Measurements from ENCODE around the gene LDB2.

LDB2 gene

DNA sequence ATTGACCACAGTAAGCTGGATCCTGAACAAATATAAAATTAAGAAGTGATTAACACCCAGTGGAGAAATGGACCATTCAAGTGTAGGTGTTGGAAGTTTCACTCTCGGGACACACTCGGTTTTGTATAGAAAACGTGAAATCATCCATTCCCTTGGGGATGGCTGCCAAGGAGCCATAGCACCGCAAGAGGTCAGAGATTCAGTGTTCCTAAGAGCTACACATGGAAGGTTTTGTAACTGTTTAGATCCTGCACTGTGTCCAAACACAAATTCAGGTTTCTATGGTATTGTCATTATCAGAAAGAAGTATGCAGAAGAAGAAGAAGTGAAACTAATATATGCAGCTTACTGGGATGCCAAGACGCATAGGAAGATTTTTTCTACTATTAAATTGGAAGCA is 281.0 kb downstream of the LDB2 start:
- peak; percentile 65 to 68 for DNase-seq (ENCODE audit: low read depth in 2 of 2)
- no peak overlapping the region for H3K4me3 ChIP-seq (replicated peaks in 1 of 2; ENCODE audit: low read depth in 2 of 2, low read length in 2 of 2)
- TF ChIP-seq, protein P1, sequence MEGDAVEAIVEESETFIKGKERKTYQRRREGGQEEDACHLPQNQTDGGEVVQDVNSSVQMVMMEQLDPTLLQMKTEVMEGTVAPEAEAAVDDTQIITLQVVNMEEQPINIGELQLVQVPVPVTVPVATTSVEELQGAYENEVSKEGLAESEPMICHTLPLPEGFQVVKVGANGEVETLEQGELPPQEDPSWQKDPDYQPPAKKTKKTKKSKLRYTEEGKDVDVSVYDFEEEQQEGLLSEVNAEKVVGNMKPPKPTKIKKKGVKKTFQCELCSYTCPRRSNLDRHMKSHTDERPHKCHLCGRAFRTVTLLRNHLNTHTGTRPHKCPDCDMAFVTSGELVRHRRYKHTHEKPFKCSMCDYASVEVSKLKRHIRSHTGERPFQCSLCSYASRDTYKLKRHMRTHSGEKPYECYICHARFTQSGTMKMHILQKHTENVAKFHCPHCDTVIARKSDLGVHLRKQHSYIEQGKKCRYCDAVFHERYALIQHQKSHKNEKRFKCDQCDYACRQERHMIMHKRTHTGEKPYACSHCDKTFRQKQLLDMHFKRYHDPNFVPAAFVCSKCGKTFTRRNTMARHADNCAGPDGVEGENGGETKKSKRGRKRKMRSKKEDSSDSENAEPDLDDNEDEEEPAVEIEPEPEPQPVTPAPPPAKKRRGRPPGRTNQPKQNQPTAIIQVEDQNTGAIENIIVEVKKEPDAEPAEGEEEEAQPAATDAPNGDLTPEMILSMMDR (IDR thresholded peaks at IDR 0.05; ENCODE audit: low read depth, low read length): no peak

DNA sequence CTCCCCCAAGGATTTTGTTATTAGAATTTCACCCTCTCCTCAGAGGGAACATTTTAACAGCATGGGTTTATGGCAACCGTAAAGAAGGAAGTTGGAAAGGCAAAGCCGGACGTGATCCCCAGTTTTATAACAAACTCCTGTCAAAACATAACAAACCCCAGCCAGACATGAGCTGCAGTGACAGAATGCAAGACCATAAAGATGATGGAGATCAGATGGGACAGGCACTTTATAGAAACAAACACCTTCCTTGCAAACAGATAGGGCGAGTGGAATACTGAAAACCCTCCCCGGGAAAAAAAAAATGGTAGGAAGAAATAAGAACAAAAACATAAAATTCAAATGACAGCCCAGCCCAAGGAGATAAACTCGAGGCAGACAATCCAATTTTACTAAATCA is 281.4 kb downstream of the LDB2 start:
- DNase-seq (ENCODE audit: low read depth in 2 of 2): no peak
- TF ChIP-seq, protein P1 (IDR thresholded peaks at IDR 0.05; ENCODE audit: low read depth, low read length): no peak
- no peak overlapping the region for H3K4me3 ChIP-seq (replicated peaks in 1 of 2; ENCODE audit: low read depth in 2 of 2, low read length in 2 of 2)

DNA sequence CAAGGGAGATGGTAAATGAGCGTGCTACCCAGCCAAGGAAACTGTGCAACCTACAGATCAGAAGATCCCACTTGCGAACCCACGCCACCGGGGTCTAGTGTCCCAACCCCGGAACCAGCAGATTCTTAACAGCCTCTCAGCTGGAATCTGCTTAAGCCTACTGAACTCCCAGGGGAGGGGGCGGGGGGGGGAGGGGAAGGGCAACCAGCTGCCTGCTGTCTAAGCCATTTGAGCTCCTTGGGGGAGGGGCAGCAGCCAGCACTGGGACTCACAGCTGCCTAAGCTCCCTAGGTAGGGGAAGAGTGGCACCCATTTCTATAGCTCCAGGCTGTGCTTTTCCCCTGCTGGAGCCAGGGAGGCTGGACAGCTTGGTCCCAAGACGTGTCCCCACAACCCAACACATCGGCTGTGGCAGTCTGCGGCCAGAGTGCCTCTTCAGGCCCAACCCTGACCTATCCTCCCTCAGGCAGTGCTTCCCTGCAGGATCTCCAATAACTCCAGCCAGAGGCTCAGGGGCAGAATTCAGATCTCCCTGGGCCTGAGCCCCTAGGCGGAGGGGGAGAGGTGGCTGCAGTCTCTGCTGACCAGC is 289.2 kb downstream of the LDB2 start:
- no peak for DNase-seq (ENCODE audit: low read depth in 2 of 2)
- TF ChIP-seq, protein P1 (IDR thresholded peaks at IDR 0.05; ENCODE audit: low read depth, low read length): no peak
- H3K4me3 ChIP-seq (replicated peaks in 1 of 2; ENCODE audit: low read depth in 2 of 2, low read length in 2 of 2): no peak overlapping the region

DNA sequence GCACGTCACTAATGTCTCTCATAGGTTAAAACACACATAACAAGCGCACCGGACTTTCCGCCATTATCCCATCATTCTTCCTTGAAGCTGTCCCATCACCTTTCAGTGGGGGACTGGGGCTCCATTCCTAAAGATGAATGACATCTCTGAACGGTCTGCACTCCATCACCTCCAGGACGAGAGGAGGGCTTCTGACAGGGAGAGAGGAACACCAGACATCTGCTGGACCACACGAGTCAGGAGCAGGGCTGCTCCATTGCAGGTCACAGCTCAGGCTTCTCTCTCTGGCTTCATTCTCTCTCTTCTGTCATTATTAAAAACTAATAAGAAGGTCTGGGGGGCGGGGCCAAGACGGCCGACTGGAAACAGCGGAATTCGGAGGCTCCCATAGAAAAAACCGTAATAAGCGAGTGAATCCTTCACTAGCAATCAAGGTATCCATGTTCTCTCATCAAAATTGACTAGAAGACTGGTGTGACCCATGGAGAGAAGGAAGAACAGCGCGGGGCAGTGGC is 289.8 kb downstream of the LDB2 start:
- TF ChIP-seq, protein P1 (IDR thresholded peaks at IDR 0.05; ENCODE audit: low read depth, low read length): no peak

DNA sequence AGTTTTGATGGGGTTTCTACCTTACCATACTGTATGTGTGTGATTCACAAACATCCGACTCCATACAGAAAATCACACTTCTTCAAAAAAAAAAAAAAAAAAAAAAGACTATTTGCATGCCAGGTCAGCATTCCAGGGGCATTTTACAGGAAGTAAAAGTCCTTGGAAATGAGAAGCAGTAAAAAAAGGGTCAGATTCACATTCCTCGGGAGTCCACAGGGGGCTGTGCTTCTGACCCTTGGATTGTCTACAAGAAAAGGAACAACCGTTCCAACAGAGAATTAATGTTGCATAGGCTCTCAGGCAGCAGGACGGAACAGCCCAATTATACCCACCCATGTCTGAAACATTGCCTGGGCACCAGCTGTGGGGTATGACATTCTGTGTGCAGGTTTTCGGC is 290.3 kb downstream of the LDB2 start:
- DNase-seq (ENCODE audit: low read depth in 2 of 2): peak in 1 of 2 donors; percentile 82
- TF ChIP-seq, protein P1 (IDR thresholded peaks at IDR 0.05; ENCODE audit: low read depth, low read length): no peak
- no peak overlapping the region for H3K4me3 ChIP-seq (replicated peaks in 1 of 2; ENCODE audit: low read depth in 2 of 2, low read length in 2 of 2)

More for the DNA sequence above, 289.8 kb downstream of the LDB2 start:
- DNase-seq (ENCODE audit: low read depth in 2 of 2): no peak
- no peak overlapping the region for H3K4me3 ChIP-seq (replicated peaks in 1 of 2; ENCODE audit: low read depth in 2 of 2, low read length in 2 of 2)

DNA sequence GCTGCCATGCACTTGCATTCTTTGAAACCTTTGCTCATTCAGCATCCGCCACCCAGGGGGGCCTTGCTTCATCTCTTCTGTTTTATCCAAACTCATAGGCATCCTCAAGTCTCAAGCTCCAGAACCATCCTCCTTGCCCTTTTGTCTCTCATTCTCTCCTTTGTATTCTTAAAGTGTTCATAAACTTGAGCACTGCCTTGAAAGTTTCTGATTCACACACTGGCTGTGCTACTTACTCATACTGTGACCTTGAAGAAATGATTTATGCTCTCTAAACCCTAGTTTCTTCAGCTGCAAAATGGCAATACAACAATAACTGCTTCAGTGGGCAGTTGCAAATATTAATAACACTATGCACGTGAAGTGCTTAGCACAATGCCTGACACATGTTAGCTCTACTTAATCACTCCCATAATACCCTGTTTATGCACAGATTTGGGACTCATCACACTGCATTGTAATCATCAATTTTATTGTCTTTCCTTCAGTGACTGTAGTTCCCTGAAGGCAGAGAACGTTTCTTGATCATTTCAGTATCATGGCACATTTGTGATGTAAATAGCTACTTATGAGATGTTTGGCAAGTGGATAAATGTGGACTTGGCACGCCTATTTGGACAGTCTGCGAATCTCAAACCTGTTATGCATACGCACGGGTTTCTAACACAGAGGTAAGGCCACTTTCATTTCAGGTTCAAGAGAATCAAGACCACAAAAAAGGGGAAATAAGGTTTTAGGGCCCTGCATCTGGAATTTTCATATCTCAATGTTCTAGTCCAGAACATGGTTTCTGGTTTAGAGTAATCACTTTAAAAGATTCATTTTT is 291.0 kb downstream of the LDB2 start:
- H3K4me3 ChIP-seq (replicated peaks in 1 of 2; ENCODE audit: low read depth in 2 of 2, low read length in 2 of 2): no peak overlapping the region
- no peak for DNase-seq (ENCODE audit: low read depth in 2 of 2)
- TF ChIP-seq, protein P1 (IDR thresholded peaks at IDR 0.05; ENCODE audit: low read depth, low read length): no peak
